ENCODE measurements around the gene ZBP1.

Gene ZBP1

DNA sequence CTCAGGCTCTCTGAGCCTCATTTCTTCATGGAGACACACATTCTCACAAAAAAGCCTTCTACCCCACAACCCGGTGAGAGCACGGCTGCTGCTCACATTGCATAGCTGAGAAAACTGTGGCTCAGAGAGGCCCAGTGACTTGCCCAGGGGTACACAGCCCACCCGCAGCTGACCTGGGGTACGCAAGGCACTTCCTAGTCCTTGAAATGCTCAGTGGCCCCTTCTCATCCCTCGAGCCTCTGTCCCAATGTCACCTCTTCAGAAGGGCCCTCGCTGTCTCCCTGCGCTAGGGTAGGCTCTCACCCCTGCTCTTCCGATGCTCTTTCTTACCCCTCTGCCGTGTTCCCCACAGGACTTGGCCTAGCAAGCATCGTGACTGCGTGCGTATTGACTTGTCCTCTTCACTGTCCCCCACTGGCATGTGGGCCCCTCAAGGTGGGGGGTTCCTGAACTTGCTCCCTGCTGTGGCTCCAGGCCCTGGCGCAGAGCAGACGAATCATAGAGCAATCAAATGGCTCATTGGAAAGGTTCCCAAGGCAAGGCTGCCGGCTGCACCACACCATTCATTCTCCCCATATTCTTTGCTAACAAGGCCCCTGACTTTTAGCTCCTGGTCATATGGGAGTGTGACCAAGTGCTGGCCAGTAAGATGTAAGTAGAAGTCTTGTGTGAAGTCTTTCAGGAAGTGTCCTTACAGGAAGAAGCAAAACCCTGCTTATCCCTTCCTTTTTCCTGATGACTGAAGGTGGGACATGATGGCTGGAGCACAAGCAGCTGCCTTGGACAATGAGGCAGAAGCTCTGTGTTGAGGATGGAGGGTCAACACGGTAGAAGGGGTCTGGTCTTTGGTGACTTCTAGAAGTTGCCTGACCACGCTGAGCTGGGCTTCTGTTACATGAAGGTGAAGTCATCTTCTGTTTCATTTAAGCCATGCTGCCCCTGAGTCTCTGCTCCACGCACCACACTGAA lies 36.7 kb downstream of the ZBP1 start:
- DNase-seq, result no peak

DNA sequence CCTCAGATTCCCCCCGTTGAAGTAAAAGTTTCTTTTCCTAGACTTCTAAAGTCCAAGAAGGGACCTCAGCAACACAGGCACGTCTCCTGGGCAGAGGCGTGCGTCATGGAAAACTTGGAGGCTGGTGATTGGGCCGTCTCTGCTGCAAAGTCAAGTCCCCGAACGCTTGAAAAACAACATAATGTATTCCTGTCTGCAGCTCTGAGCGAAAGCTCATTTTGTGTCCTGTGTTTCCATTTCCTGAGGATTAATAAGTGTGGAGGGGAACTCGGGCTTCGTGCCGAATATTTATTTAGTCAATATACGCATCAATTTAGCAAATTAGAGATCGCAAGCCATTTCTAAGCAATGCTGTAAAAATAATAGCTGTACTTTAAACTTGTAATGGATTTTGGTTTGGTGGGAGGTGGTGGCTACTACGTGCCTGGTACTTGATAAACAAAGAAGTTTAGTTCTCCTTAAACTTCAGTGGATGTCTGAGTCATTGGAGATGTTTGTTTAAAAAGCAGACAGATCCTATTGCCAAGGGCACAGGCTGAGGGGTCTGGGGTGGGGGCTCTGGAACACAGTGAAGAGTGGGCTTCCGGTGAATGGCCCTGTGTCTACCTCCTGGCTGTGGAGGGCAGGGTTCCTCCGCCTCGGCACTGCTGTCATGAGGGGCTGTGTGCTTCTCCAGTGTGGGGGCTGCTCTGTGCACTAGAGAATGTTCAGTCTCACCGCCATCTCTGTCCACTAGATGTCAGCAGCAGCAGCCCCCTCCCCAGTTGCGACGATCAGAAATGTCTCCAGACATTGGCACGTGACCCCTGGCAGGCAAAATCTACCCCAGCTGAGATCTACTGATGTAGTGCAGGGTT lies 37.6 kb downstream of the ZBP1 start:
- no peak for DNase-seq

DNA sequence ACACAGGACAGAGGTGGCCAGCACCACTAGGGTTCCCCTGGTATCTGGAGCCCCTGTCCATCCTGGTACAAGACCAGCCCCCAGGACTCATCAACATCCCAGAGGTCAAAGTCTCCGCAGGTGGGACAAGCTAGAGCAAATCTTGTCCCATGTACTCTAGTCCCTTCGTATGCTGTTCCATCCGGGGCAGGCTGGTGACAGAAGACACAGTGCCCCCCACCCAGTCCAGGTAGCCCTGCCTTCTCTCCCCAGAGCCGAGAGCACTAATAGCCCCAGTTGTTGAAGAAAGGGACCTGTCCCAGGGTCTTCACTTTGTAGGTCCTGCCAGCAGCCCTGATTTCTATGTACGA lies 38.2 kb downstream of the ZBP1 start:
- no peak for DNase-seq

DNA sequence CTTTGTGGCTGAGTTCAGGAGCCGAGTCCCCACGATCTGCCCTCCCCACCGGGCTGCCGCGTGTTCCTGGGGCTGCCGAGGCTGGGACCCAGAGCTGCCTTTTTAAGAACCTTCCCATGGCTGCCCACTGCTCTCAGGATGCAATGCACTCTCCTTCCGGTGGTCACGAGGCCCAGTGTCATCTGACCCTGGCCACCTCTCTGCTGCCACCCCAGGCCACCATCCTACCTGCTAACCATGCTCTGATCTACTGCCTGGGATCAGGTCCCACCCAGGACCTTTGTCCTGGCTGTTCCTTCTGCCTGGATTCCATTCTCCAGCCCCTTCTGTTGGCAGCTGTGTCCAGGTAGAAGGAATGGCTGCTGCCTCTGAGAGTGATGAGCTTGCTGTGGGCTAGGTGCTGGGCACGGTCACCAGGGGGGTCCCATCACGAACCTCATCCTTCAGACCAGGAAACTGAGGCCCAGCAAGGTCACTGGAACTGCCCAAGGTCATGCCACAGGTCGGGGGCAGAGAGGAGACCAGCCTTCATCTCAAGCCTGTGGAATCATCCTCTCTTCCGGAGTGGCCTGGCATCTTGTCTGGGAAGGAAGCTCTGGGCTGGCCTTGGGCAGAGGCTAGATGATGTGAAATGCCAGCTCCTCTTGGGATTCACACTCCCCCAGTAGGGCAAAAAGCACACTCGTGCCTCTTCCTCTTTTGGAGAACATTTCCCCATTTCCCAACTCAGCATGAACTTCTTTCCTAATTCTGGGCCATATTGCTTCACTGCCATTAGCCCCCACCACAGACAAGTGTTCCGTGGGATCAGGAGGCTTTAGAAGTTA lies 38.8 kb downstream of the ZBP1 start:
- no peak for DNase-seq

DNA sequence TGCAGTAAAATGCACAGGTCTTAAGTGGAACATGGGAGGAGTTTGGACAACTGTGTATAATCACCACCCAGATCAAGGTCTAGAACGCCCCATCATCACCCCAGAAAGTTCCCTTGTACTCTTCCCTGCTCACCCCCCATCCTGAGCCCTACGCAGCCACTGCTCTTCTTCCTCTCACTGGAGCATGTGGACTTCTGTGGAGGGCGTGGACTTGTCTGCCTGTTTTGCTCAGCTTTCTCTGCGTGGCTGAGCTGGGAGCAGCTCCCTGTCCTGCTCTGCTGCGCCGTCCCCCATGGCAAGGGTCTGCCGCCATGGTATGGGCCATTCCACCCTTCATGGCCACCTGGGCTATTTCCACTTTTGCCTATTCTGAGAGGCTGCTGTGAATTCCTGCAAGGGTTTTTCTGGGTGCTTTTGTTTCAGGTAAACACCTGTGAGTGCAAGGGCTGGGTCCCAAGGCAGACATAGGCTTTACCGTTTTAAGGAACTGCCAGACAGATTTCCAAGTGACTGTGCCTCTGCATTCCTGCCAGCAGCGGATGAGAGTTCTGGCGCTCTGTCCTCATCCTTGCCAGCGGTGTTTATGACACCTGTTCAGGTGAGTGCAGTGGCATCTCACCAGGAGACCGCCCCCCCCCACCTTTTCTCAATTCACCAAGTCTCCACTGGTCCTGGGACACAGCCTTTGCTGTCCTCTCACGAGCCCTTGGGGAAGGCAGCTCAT lies 39.6 kb downstream of the ZBP1 start:
- DNase-seq, result no peak

DNA sequence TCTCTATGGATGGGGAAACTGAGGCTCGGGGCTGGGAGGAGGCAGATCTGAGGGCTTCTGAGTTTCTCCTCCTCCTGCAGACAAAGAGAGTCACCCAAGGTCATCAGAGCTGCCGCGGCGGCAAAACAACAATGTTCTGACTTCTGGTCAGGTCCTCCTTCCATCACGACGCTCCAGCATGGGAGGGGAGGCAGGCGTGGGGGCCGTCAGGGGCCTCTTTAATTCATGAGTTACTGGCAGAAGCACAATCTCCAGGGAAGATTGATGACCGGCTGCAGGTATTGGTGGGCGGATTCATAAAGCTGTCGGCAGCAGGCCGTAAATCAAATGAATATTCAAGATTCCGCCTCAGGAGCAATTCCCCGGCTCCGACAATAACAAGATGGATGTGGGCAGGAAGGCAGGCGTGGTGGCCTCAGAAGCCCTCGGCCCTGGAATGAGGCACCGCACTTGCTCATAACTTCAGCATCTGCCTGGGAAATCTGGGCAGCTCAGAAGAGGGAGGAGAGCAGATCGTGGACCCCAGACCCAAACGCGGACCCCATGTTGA lies 40.3 kb downstream of the ZBP1 start:
- no peak for DNase-seq

DNA sequence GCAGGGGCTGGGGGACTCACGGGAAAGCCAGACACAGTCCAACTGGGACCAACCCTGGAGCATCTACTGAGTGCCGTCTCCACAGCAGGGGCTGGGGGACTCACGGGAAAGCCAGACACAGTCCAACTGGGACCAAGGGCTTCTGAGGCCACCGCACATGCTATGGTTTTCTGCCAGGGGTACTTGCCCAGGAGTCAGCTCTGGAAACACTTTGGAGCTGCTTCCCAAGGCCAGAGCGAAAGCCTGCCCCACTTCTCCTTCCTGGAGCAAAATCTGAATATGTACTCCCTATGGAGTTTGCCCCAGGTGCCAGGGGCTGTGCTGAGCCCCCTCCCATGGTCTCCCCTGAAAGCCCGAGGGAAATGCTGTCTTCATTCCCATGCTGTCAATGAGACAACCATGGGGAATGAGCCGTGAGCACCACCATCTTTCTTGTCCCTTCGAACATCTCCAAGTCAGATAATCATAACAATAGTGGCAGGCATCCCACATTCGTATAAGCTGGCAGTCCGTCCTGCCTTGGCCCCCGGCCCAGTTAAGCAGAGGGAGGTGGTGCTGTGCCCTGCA lies 40.8 kb downstream of the ZBP1 start:
- DNase-seq, result no peak

DNA sequence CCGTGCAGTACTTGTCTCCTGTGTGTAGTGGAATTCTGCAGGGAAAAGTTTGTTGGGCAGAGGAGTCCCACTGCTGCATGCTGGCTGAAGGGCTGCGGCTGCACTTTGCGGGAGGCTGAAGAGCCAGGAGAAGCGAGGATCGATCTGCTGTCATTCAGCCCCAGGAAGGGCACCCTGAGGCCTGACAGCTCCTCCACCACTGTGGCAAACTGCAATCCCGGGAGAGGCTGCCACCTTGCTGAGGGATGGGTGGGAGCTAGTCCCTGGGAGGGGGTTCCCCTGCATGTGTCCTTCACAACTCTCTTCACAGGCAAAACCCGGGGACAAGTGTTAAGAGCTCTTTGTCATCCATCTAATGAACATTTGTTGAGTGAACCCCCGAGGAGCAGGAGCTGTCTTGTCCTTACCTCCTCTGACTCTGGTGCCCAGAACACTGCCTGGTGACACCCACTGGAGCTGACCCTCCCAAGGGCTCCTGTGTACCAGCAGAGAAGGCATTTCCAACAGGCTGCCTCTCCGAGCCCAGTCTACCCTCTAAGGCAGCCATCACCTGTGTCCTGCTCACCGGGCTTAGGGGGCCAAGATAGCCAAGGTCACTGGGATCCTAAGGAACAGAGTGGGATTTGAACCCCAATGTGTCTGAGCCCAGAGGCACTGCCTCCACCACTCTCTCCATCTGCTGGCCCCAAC lies 41.6 kb downstream of the ZBP1 start:
- DNase-seq, result no peak

DNA sequence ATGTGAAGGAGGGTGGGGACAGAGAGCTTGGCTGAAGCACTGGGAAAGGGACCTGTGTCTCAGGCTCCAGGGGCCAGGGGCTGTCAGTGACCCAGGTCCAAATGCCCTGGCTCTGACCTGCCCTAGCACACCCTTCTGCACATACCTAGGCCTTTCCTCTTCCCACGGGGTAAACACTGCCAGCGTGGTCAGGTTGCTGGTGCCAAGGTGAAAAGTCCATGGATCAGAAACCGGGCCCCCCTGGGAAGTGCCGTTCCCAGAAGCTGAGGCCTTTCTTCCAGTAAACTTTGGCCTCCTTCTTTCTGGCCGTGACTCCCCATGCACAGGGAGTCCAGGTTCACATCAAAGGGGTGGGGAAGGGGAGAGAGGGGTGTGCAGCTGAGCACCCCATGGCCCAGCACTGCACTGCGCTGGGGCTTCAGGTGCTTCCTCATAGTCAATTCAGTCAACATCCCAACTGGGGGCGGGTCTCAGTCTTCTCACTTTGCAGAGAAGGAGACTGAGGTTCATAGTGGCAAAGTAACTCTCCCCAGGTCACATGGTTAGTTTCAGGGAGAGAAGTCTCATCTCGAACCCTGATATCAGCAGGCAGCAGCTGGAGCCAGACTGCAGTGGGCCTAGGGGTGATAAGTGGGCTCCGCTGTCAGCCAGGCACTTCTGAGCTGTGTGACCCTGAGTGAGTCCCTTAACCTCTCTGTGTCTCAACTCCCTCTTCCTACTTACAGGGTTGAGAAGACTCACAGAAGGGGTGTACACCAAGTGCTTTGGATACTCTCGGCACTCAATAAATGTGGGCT lies 42.3 kb downstream of the ZBP1 start:
- DNase-seq, result no peak

DNA sequence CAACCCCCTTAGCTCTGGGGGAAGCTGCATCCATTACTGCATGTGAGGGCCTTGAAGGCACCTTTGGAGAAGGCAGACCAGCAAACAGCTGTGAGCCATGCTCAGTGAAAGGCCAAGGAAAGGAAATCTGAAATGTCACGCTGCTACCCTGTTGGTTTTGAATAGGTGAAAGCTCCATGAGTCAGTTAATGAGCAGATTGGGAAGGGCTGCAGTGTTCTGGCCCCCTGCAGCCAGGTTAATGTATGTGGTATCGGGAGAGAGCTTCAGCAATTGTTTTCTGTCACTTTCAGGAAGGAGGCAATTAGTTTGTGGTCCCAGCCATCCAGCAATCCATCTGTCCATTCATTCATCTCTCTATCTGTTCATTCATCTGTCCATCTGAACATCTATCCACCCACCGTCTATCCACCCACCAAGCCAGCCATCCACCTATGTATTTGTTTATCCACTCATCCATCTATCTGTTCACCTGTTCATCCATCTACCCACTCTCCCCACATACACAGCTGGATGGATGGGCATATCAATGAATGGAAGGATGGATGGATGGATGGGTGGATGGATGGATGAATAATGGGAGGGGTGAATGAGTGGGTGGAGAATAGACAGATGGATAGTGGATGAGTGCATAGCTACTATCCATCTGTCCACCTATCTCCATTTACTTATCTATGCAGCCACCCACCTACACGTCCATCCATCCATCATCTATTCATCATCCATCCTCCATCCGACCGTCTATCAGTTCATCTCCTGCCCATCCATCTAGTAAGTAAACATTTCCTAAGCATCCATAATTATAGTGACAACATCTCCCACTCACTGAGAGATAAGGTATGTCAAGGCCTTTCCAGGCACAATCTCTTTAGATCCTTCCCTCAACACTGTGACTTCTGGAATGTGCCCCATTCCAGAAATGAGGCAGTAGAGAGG lies 43.3 kb downstream of the ZBP1 start:
- DNase-seq, result no peak

DNA sequence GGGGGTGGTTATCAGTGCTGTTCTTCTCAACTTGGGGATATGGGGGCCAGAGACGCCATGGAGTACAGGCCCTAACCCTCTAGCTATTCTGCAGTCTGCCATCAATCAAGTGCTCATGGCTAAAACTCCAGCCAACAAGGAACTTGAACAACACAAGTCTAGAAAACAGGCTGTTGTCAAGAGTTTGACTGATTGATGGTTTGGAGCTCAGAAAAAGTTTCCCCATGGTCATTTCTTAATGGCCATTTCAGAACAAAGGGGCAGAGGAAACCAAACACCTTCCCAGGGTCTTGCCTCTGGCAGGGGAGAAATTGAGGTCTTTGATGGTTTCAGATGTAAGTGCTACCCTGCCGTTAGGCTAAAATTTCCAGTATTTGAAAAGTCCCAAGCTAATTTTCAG lies 44.2 kb downstream of the ZBP1 start:
- DNase-seq, result no peak

DNA sequence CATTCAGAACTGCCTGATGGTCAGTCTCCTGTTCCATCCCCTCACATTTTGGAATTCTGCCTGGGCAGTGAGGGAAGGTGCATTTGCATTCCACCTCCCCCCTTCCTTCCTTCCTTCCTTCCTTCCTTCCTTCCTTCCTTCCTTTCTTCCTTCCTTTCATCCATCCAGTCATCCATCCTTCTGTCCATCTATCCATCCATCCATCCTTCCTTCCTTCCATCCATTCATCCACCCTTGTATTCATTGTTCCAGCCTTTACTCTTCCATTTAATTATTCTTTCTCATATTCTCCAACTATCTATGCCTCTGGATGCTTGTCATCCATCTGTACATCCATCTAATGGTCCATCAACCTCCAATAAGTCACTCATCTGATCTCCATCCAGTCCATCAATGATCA lies 45.3 kb downstream of the ZBP1 start:
- no peak for DNase-seq

DNA sequence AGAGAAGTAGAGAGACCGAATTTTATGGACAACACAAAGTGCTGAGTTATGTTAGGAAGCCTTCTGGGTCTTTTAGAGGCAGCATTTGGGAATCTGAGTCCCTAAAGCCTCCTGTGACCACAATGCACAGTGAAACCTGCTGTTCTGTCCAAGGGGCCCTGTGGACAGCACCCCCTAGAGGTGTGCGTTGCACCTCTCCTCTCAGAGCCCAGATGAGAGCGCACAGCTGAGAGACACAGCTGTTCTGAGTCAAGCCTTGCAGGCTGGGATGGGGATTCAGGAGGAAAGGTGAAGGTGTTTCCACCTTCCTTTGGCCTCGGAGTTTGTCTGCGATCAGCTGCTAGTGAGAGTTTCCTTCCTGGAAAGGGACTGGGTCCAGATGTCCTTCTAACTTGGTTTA lies 46.3 kb downstream of the ZBP1 start:
- no peak for DNase-seq

DNA sequence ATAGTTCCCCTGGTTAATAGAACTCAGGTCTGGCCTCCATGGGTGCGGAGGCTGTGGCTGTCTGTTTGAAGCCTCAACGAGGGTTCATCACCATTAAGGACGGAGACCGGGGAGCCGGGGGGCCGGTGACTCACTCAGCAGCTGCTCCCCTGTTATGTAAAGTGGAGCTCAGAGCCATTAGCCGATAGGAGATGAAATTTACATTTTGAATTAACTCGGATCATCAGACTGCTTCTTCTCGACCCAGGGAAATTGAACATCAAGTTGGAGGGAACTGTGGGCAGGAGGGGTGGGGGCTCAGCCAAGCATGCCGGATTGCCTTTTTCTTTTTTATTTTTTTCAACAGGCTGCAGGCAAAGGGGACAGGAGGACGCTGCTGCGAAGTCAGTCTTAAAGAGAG lies 47.0 kb downstream of the ZBP1 start:
- no peak for DNase-seq

DNA sequence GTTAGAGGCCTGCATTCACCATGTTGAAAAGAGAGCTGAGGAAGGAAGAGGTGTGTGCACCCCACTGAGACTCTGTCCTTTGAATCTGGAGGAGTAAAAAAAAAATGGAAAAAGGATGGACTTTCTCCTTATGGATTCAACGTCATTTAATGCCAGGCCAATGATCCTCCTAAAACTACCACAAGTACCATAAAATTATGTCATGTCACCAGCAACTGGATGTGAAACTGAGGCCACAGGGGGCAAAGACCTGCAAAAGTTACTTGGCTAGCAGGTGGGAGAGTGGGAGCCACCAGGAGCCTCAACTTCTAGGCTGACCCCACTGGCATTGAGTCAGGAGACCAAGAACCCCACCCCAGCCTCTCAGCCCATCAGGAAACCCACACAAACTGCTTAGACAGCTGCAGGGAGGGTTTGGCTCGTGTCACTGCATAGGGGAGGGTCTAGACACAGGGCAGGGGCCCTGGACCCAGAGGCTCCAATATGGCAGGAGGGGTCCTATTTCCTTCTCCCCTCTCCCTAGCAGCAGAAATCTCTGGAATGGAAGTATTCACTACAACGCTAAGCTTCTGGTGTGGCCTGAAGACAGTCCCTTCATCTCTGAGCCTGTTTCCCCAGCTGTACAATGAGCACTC lies 48.3 kb downstream of the ZBP1 start:
- DNase-seq, result no peak

DNA sequence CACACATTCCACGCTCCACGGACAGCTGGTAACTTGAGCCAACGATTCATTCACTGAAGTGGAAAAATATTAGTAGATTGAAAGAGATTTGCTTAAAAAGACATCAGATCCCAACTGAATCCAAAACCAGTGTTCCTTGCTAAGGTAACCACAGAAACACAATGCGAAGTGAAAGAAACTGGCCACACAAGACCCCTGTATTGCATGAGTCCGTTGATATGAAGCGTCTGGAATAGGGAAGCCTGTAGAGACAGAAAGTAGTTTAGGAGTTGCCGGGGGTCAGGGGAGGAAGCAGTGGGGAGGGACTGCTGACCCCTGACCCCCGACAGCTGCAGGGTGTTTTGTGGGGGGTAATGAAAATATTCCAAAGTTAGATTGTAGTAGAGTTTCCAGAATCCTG lies 49.3 kb downstream of the ZBP1 start:
- DNase-seq, result no peak

DNA sequence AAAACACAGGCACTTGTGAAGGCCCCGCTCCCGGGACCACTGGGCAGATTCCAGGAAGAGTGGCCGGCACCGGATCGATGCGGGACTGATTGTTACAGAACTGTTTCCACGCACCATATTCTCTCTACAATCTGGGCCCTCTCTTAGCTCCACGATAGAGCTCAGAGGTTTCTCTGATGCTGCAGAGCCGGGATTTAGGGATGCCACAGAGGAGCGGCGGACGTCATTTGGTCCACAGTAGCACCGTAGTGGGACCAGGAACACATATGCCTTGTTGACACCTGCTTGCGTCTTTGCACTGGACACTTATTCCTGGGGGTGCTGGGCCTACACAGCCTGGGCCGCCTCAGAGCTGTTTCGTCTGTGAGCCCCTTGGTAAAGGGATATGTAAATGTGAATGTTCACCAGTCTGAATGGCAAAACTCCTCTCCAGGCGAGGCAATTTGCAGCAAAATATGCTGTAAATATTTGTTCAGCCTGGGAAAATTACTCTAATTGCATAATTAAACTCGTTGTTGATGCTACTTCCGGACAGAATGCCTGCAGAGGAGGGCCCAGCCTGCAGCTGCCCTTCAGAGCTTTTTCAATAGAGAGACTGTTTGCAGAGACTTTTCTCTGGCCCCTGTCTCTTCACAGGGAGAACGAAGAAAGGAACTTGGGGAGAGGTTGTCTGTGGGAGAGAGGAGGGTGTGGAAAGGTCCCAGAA lies 49.9 kb downstream of the ZBP1 start:
- no peak for DNase-seq

DNA sequence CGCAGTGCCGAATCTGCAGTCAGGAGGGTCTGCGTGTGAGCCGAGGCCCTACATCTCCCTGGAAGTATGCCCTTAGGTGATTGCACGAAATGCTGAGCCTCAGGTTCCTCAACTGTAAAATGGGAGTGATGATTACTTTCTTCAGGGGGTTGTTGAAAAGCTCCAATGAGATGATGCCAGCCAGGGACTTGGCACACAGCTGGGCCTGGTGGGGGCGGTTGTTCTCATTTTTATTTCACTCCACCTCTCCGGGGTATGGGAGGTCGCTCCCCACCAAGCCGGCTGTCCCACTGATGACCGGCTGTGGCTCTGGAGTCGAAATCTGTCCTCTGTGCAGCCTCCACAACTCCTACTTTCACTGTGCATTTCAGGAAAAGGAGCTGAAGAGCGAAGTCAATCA lies 51.3 kb downstream of the ZBP1 start:
- no peak for DNase-seq

Data from NCI-H226 (cell line).